Activated CD8-positive, alpha-beta memory T cell treated with anti-CD3 and anti-CD28 coated beads for 48 hours (primary cell): Measurements from ENCODE around the gene GPR37.

Source experiments
- DNase-seq, 3 experiments: peaks; one replicate each; pipeline ENCODE4 v3.0.0-alpha.2; 2020; ENCODE audit warnings: low read depth in 2 of 3, low spot score in 2 of 3

The GPR37 gene

GRCh38 chr7:124765401-124766352, at the start of gene GPR37:
Gene GPR37 (minus strand): TSS chr7:124765792. CDS start chr7:124764976, 816 bp downstream.
- no peak for DNase-seq

GRCh38 chr7:124813994-124814798, 48.6 kb upstream of the GPR37 start:
- no peak for DNase-seq

- no peak for DNase-seq
Measured at GRCh38 chr7:124812764-124813163, 47.2 kb upstream of the GPR37 start.

- DNase-seq = no peak
Measured at GRCh38 chr7:124811341-124811740, 45.7 kb upstream of the GPR37 start.

- DNase-seq = no peak
Measured at GRCh38 chr7:124810605-124811004, 45.0 kb upstream of the GPR37 start.

GRCh38 chr7:124808206-124808605, 42.6 kb upstream of the GPR37 start:
- DNase-seq = no peak

- no peak for DNase-seq
Measured at GRCh38 chr7:124801330-124801895, 35.8 kb upstream of the GPR37 start.

- DNase-seq = no peak
Measured at GRCh38 chr7:124800386-124800785, 34.8 kb upstream of the GPR37 start.

- no peak for DNase-seq
Measured at GRCh38 chr7:124799448-124799847, 33.9 kb upstream of the GPR37 start.

- DNase-seq = no peak
Measured at GRCh38 chr7:124796771-124797170, 31.2 kb upstream of the GPR37 start.

GRCh38 chr7:124792696-124793095, 27.1 kb upstream of the GPR37 start:
- no peak for DNase-seq

- no peak for DNase-seq
Measured at GRCh38 chr7:124792002-124792401, 26.4 kb upstream of the GPR37 start.

- DNase-seq = no peak
Measured at GRCh38 chr7:124791426-124791825, 25.8 kb upstream of the GPR37 start.

GRCh38 chr7:124790645-124791044, 25.1 kb upstream of the GPR37 start:
- DNase-seq = no peak

GRCh38 chr7:124785994-124786393, 20.4 kb upstream of the GPR37 start:
- no peak for DNase-seq

GRCh38 chr7:124784879-124785818, 19.6 kb upstream of the GPR37 start:
- DNase-seq = no peak

- DNase-seq = no peak
Measured at GRCh38 chr7:124783271-124783670, 17.7 kb upstream of the GPR37 start.

- DNase-seq = no peak
Measured at GRCh38 chr7:124781907-124782734, 16.5 kb upstream of the GPR37 start.

- DNase-seq = no peak
Measured at GRCh38 chr7:124781418-124781817, 15.8 kb upstream of the GPR37 start.

- DNase-seq = no peak
Measured at GRCh38 chr7:124780608-124781007, 15.0 kb upstream of the GPR37 start.
